GM12892 (cell line): ENCODE measurements around the gene MTHFD1L.

Experiments
- POLR2A ChIP-seq: IDR thresholded peaks from 2 replicates; pipeline ENCODE4 v1.6.1; 2011; ENCODE audit warnings: low read depth, low read length, control low read depth
- POLR2AphosphoS5 ChIP-seq: IDR thresholded peaks from 2 replicates; pipeline ENCODE4 v1.6.1; 2011; ENCODE audit warnings: low read depth, low read length, control low read depth
- TAF1 ChIP-seq: IDR thresholded peaks from 2 replicates; pipeline ENCODE4 v1.6.1; 2011; ENCODE audit warnings: low read depth, mild to moderate bottlenecking, control low read depth, low read length, borderline replicate concordance

DNA sequence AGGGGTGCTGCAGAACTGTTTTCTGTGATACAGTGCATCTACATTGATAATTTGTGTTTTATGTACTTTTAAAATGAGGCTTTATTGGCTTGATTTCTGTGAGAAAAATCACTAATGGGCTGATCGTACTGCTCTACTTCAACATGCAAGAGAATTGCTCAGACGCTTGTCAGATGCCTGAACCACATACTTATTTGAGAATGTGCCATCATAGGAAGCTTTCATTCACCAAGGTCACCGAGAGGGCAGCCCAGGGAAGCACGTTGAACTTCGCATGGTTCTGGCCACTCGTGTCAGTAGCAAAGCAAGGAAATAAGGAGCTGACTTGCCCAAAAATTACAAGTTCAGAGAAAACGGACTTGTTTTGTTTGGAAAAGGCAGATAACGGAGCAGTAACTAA lies 205.8 kb downstream of the MTHFD1L start:
- TF ChIP-seq POLR2A (no peak), POLR2AphosphoS5 (no peak), TAF1 (no peak)
